ENCODE results near the gene SIX1. TPM values are rescaled to one million over a fixed set of nuclear protein-coding genes. Genes with fewer than 3 reads are reported as not detected.

The SIX1 gene
- total RNA-seq, 1 experiment from 2014 or later: 2.5 TPM

Other genes with a start within 250 kb of the SIX1 start
- gene C14orf39, start 163.4 kb downstream of the SIX1 start, total RNA-seq (2021; ENCODE audit: unreplicated experiment): not detected
- gene SIX6, start 140.3 kb downstream of the SIX1 start, total RNA-seq (2021; ENCODE audit: unreplicated experiment): not detected
- gene SIX4, start 74.9 kb upstream of the SIX1 start, total RNA-seq (2021; ENCODE audit: unreplicated experiment): 24.5 TPM
- 49.3 TPM for gene MNAT1, start 85.3 kb upstream of the SIX1 start, total RNA-seq (2021; ENCODE audit: unreplicated experiment)